MG63 (cell line): ENCODE measurements around the gene ITPRIPL2. TPM values are rescaled to one million over a fixed set of nuclear protein-coding genes. Genes with fewer than 3 reads are reported as not detected.

ENCODE experiments used
- DNase-seq: peaks from one replicate; pipeline ENCODE4 v3.0.0-alpha.2; 2020
- H3K27me3 ChIP-seq: fragments of 250-450 bp; sonication (Bioruptor Pico); 2 replicates; pipeline ENCODE4 v1.5.1; 2020; ENCODE audit warnings: mild to moderate bottlenecking, moderate library complexity
- H3K36me3 ChIP-seq: fragments of 250-450 bp; sonication (Bioruptor Pico); 2 replicates; pipeline ENCODE4 v1.5.1; 2020; ENCODE audit warnings: mild to moderate bottlenecking, moderate library complexity
- H3K4me3 ChIP-seq: fragments of 250-450 bp; sonication (Bioruptor Pico); 2 replicates; pipeline ENCODE4 v1.5.1; 2020; ENCODE audit warnings: mild to moderate bottlenecking, moderate library complexity
- H3K9me3 ChIP-seq: fragments of 250-450 bp; sonication (Bioruptor Pico); 2 replicates; pipeline ENCODE4 v1.5.1; 2020; ENCODE audit warnings: mild to moderate bottlenecking, moderate library complexity
- total RNA-seq: library from RNA; depleted of rRNA; stranded (reverse); fragments of >200 nt; shearing (Covaris generic); gene quantifications from 2 replicates; pipeline ENCODE4 v1.2.3, GENCODE V29; 2014; ENCODE audit warnings: low replicate concordance

The ITPRIPL2 gene
- total RNA-seq, 1 experiment from 2014 or later: 18.0 TPM

DNA sequence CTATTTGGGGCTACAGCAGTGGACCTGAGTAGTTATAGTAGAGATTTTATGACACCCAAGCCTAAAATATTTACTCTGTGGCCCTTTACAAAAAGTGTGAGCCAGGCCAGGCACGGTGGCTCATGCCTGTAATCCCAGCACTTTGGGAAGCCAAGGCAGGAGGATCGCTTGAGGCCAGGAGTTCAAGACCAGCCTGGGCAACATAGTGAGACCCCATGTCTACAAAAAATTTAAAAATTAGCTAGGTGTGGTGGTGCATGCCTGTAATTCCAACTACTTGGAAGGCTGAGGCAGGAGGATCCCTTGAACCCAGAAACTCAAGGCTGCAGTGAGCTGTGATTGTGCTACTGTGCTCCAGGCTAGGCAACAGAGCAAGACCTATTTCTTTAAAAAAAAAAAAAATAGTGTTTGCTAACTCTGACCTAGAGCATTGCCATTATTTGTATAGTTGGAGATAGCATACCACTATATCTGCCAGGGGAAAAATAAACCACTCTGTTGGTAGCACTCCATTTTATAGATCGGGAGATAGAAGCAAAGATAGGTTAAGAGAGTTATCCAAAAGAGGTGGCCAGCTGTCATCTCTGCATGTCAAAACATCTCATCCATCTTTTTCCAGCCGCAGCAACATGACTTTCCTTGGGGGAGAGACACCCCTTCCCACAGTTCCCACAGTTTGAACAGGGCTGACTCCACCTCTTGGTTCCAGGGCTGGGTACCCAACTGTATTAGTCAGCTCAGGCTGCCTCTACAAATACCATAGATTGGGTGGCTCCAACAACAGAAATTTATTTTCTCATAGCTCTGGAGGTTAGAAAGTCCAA is 3.0 kb upstream of the ITPRIPL2 start:
- H3K27me3 ChIP-seq: no peaks in the 10 kb centered on the region
- peaks cover 11% of the 10 kb centered on the region for H3K36me3 ChIP-seq
- H3K9me3 ChIP-seq: no peaks in the 10 kb centered on the region
- no peak overlapping the region for H3K4me3 ChIP-seq
- DNase-seq: no peak

DNA sequence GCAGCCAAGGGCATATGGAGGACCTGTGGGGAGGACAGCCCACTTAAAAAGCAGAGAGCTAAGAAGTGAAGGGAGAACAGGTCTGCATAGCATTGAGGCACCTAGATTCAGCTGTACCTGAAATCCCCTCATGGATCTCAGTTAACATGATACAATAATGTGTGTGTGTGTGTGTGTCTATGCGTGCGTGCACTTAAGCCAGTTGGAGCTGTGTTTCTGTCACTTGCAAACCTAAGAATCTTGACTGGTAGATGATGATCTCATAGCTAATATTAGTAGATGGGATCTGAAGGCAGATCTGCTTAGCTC is 1.7 kb upstream of the ITPRIPL2 start:
- Histone ChIP-seq H3K9me3 (no peaks in the 10 kb centered on the region), H3K27me3 (no peaks in the 10 kb centered on the region), H3K4me3 (no peak overlapping the region), H3K36me3 (peaks cover 24% of the 10 kb centered on the region)
- DNase-seq: no peak

DNA sequence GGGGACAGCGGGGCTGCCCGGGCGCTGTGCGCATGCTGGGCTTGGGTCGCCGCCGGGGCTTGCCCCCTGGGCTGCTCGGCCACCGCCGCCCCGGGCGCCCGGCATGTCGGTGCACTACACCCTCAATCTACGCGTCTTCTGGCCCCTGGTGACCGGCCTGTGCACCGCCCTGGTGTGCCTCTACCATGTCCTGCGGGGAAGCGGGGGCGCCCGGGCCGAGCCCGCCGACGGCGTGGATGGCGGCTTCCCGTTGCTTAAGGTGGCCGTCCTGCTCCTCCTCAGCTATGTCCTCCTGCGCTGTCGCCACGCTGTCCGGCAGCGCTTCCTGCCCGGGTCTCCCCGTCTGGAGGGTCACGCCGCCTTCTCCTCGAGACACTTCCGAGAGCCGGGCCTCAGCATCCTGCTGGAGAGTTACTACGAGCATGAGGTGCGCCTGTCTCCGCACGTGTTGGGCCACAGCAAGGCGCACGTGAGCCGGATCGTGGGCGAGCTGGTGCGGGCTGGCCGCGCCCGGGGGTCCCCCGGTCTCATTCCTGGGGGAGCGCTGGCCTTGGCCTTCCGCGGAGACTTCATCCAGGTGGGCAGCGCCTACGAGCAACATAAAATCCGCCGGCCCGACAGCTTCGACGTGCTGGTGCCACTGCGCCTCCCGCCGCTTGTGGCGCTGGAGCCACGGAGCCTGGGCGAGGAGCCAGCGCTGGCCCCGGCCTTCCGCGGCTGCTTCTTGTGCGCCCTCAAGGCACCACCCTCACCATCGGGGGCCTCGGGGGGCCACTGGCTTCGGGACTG is 789 bp downstream of the ITPRIPL2 start:
- Histone ChIP-seq H3K4me3 (peak overlapping the region; percentile 60), H3K36me3 (peaks cover 36% of the 10 kb centered on the region), H3K27me3 (no peaks in the 10 kb centered on the region), H3K9me3 (no peaks in the 10 kb centered on the region)
- DNase-seq: peak; percentile 72

DNA sequence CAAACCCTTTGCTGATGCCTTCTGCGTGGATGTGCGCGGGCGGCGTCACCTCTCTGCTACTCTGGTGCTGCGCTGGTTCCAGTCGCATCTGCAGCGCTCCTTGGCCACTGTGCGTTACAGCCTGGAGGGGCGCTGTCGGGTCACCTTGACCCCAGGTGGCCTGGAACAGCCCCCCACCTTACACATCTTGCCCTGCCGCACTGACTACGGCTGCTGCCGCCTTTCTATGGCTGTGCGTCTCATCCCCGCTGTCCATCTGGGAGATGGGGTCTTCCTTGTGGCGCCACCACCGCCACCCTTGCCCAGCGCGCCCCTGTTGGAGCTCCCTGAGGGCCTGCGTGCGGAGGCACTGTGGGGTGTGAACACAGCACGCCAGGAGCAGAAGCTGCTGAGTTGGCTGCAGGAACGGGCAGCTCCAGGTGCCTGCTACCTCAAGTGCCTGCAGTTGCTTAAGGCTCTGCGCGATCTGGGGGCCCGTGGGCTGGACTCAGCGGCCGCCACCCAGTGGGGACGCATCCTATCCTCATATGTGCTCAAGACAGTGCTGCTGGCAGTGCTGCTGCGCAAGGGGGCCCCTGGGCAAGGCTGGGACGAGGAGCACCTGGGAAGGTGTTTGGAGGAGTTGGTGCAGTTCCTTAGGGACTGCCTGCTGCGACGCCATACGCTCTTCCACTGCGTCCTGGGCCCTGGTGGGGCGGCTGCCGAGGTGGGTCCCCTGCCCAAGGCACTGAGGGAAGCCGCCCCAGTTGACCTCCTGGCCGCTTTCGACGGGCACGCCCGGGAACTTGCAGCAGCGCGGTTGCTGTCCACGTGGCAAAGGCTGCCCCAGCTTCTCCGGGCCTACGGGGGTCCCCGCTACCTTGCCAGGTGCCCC is 1.6 kb downstream of the ITPRIPL2 start:
- Histone ChIP-seq H3K36me3 (peaks cover 42% of the 10 kb centered on the region), H3K27me3 (no peaks in the 10 kb centered on the region), H3K4me3 (peak overlapping the region; percentile 60), H3K9me3 (no peaks in the 10 kb centered on the region)
- no peak for DNase-seq

DNA sequence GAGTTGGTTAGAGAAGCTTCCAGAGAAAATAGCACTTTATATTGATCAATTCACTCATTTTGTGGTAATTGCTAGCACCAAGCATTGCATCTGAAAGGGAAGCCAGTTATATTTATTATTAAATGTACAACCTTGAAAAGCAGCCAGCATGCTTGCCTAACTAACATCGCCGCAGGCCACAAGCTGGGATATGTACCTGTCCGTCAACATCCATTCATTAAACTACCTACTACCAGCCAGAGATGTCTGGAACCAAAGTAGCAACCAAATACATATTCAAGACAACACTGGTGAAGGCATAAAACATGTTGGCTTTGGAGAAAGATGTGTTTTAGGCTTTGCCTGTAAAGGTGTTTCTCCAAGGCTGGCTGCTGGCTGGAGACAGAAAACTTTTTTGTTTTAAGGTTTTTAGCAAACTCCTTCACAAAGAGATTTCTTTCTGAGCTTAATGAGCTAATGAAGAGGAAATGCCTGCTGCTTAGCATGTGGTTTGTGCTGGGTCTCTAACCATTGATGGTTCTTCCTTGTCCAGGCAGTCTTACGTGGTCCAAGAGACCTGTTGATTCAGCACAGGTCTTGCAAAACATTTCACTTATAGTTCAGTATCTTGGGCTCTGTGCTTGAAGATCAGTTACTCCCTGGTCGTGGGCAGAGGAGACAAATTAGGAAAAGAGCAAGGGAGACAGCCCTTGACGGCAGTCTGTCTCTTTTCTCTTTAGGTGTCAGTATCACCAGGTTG is 3.1 kb downstream of the ITPRIPL2 start:
- Histone ChIP-seq H3K4me3 (no peak overlapping the region; the same call in 1 of the 2 replicates), H3K9me3 (no peaks in the 10 kb centered on the region), H3K36me3 (peaks cover 55% of the 10 kb centered on the region), H3K27me3 (no peaks in the 10 kb centered on the region)
- DNase-seq: no peak

DNA sequence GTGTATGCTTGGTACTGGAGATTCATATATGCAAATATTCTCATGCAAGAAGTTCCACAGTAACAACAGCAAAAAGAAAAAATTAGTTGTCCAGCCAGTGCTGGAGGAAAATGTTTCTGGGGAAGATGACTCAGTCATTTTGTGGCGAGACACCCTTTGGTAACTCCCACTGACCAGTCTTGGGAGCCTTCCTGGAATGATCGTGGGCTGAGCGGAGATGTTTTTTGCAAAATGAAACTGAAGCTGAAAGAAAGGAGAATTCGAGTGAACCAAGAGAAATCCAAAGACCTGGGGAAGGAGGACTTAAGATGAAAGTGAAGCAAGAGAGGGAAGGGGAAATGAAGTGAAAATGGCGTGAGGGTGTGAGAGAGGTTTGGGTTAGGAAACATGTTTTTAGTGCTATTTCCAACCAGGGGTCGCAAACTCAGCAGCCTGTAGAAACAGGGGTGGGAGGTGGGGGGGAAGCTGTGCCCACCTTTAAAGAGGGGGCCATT is 5.2 kb downstream of the ITPRIPL2 start:
- H3K27me3 ChIP-seq: no peaks in the 10 kb centered on the region
- peaks cover 64% of the 10 kb centered on the region for H3K36me3 ChIP-seq
- peak overlapping the region; percentile 39 for H3K4me3 ChIP-seq
- no peaks in the 10 kb centered on the region for H3K9me3 ChIP-seq
- peak; percentile 75 for DNase-seq

DNA sequence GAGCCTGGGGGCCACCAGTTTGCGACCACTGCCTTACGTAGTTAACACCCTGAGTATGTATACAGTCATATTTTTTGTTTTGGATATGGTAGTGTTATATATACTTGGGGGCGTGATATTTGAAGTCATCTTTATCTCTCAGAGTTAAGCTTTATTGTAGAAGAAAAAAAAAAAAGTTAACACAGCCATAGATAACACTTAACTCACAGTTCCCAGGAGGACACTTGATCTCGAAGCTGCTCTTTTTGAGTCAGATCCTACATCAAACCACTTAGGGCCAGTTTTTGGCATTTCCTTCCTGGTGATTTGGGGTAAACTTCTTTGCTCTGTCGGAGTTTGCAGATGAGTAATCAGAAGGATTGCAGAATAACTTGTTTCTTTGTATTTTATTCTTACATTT is 5.8 kb downstream of the ITPRIPL2 start:
- Histone ChIP-seq H3K36me3 (peaks cover 64% of the 10 kb centered on the region), H3K9me3 (no peaks in the 10 kb centered on the region), H3K27me3 (no peaks in the 10 kb centered on the region), H3K4me3 (peak overlapping the region; percentile 39)
- no peak for DNase-seq

DNA sequence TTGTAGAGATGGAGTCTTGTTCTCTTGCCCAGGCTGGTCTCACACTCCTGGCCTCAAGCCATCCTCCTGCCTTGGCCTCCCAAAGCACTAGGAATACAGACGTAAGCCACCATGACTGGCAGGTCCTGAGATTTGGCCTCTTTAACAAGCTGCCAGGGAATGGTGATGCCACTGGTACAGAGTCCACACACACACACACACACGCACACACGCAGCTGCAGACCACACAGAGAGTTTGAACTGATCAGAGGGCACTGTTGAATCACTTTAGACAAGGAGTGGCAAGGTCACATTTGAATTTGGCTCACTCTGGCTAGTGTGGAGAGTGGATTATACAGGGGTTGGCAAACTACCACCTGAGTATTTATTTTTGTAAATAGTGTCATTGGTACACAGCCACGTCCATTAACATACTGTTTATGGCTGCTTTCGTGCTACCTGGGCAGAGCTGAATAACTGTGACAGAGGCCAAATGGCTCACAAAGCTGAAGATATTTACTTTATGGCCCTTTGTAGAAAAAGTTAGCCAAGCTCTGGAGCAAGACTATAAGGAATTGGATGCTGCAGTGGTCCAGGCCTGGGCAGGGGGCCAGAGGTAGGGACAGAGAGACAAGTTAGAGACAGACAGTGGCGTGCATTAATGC is 9.9 kb downstream of the ITPRIPL2 start:
- Histone ChIP-seq H3K9me3 (no peaks in the 10 kb centered on the region), H3K4me3 (no peak overlapping the region), H3K27me3 (no peaks in the 10 kb centered on the region), H3K36me3 (peaks cover 37% of the 10 kb centered on the region)
- DNase-seq: peak; percentile 84

DNA sequence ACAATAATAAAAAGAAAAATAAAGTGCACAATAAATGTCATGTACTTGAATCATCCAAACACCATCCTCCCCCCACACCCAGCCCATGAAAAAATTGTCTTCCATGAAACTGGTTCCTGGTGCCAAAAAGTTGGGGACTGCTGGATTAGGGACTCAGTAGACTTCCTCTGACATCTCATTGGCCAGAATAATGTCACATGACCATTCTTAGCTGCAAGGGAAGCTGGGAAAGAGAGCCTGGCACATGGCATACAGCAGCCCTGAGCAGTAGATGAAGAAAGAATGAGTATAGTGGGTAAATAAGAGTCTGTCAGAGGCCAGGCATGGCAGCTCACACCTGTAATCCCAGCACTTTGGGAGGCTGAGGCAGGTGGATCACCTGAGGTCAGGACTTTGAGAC is 12.5 kb downstream of the ITPRIPL2 start:
- Histone ChIP-seq H3K4me3 (no peak overlapping the region), H3K36me3 (peaks cover 19% of the 10 kb centered on the region), H3K27me3 (no peaks in the 10 kb centered on the region), H3K9me3 (no peaks in the 10 kb centered on the region)
- DNase-seq: no peak

DNA sequence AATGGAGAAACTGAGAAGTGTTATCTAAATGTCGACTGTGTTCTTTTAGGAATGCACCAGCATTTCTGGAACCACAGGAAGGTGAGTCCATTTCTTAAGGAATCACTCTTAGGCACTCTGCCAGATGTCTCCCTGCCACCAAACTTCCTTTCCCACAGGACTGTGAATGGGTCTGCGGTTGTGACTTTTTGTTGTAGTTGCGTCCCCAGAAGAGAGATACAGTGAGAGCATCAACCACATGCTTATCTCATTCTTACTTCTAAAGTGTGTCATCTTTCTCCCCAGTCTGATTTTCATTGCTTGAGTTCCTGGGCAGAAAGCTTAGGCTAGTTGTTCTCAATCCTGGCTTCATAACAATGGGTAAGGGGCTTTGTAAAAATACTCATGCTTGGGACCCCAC is 13.4 kb downstream of the ITPRIPL2 start:
- H3K27me3 ChIP-seq: no peaks in the 10 kb centered on the region
- no peak for DNase-seq
- no peak overlapping the region for H3K4me3 ChIP-seq
- no peaks in the 10 kb centered on the region for H3K9me3 ChIP-seq
- H3K36me3 ChIP-seq: peaks cover 11% of the 10 kb centered on the region

DNA sequence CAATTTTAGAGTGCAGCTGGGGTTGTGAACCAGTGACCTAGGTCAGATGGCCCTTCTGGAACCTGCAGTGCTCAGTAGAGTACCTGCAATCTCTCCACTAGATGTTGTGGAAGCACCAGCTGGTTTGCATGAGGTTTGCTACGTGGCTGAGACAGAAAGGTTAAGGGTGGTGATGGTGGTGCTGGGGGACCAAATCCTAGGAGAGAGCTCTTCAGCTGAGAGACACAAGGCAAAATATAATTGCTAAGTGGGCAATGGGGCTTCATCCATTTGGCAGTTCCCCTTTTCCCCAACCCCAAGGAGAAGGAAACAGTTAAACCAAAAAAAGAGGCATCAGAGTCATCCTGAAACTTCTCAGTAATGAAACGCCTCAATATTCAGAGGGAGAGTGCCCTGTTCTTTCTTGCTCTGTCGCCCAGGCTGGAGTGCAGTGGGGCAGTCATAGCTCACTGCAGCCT is 13.9 kb downstream of the ITPRIPL2 start:
- H3K4me3 ChIP-seq: no peak overlapping the region
- H3K9me3 ChIP-seq: no peaks in the 10 kb centered on the region
- H3K36me3 ChIP-seq: peaks cover 8% of the 10 kb centered on the region
- DNase-seq: no peak
- no peaks in the 10 kb centered on the region for H3K27me3 ChIP-seq

DNA sequence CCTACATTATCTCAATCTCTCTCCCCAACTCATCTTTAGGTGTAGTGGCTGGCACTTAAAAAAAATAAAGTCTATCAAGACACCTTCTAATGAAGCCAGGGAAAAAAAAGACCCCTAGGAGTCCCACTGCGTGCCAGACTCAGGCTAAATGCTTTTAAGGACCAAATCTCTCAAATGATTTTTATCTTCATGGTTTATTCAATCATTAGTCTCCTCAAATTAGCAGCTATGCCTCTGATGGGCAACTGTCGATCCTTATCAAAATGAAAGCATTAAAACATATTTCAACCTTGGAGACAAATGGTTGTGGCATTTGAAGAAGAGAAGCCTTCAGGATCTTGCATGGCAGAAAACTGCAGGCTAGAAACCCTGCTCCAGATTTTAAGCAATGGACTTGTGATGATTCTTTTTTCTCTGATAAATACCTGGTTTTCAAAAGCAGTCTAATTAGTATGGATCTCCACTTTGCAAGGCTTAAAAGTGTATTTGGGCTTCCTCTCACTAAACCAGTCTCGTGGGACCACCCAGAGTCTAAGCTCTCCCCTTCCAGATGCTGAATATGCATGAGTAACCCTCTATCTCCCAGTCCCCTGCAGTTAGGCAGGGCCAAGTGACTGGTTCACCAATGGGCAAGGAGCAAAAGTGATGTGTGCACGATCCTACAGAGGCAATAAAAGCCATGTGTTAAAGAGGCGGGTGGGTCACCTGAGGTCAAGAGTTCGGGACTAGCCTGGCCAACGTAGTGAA is 14.9 kb downstream of the ITPRIPL2 start:
- Histone ChIP-seq H3K27me3 (no peaks in the 10 kb centered on the region), H3K9me3 (no peaks in the 10 kb centered on the region), H3K4me3 (no peak overlapping the region), H3K36me3 (peaks cover 5% of the 10 kb centered on the region; the same call in 1 of the 2 replicates)
- no peak for DNase-seq

DNA sequence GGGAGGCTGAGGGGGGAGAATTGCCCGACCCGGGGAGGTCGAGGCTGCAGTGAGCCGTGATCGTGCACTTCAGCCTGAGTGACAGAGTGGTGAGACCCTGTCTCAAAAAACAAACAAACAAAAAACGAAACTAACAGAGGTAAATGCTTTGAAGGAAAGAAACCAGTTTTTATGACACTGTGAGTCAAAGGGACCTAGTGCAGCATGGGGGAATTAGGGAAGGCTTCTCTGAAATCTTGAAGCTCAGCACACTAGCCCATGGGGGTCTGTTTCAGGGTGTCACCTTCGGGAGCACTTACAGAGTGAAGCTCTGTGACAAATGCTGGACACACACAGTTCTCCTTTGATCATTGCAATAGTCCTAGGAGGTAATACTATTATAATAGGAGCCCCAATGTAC is 16.6 kb downstream of the ITPRIPL2 start:
- DNase-seq: no peak
- Histone ChIP-seq H3K9me3 (no peaks in the 10 kb centered on the region), H3K27me3 (no peaks in the 10 kb centered on the region), H3K4me3 (no peak overlapping the region), H3K36me3 (peaks cover 5% of the 10 kb centered on the region; the same call in 1 of the 2 replicates)

DNA sequence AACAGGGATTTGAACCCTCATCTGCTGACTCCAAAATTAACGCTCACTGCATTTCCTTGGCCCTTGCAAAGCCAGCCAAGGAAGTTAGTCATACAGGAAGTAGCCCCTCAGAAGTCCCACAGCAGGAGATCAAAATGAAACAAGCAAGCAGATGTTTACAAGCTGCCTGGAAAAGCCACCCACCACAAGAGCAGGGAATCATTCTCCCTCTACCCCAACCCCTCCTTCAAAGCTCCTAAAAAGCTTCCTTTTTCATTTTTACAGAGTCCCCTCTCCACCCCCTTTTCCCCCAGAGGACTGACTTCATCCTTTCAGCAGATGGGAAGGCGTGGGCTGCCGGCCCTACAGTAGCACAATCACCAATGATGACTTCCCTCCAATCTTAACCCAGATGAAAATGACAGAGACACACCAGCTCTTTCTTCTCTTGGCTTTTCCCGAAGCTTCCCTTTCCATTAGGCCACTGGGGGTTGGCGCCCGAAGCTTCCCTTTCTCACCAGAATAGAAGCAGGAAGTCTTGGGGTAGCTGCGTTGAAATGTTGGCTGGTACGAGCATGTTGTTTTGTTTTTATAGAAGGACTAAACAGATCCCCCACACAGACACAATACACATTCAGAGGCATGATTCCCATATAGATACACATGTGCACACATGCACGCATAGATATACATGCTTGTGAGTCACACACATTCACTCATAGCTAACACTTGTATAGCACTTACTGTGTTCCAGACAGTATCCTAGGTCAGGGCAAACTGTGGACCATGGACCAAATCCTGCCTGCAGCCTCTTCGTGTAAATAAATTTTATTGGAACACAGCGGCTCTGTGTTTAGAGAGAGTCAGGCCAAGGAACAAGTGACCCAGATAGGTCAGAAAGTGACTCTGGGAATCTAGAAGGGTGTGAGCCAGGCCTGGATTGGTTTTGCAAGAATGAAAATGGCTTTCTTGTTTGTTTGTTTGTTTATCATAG is 17.4 kb downstream of the ITPRIPL2 start:
- H3K36me3 ChIP-seq: no peaks in the 10 kb centered on the region

More for the DNA sequence above, 17.4 kb downstream of the ITPRIPL2 start:
- no peaks in the 10 kb centered on the region for H3K9me3 ChIP-seq
- H3K27me3 ChIP-seq: no peaks in the 10 kb centered on the region
- DNase-seq: peak; percentile 78
- H3K4me3 ChIP-seq: no peak overlapping the region
